HG03460 (cell line): Measurements from ENCODE around the gene EYA2.

Experiments
- ATAC-seq: cut with Tn5 transposase; IDR thresholded peaks from one replicate; pipeline ENCODE4 v1.9.1; 2021; ENCODE audit not compliant: unreplicated experiment

Gene EYA2

DNA sequence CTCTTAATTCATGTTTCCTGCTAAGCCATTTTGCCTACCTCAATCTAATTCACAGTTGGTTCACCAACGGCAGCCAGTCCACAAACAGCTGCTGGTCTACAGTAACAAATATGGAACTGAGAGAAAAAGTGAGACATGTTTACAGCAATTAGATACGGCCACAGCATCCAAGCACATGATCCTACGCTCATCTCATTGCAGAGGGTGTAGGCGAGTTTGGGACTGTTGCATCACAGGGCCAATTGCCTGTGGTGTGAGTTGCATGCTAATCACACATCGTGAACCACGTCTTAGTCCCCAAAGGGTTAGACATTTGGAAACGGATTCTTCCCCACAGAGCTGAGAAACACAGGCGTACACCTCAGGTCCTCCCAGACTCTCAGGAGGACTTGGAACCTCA, 166.9 kb downstream of the EYA2 start:
- ATAC-seq, result no peak

DNA sequence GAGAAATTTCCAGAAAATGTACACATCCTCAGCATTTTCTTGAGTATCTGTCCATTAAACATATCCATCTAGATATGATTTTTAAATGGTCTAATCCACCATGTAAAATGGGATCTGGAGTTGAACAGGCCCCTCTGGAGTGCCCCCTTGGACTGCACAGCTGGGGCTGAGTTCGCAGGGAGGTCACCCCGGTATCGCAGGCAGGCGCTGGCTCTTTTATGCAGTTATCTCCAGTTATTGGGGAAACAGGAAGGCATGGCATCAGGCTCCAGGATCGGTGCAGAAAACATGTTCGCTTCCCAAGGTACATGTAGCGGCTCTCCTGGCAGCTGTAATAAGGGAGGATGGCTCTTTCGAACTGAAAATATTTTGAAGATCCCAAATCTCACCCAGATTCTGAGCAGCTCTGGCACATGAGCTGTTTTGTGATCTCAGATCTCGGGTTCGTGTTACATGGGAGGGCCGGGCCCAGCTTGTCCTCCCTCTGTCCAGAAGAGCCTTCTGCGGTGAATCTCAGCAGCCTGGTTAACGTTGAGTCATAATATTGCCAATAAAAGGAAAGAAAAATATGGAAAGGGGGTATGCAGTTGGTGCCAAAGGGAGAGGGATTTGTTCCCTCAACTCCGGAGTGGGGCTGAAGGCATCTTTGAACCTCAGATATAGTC, 167.7 kb downstream of the EYA2 start:
- ATAC-seq, result no peak

DNA sequence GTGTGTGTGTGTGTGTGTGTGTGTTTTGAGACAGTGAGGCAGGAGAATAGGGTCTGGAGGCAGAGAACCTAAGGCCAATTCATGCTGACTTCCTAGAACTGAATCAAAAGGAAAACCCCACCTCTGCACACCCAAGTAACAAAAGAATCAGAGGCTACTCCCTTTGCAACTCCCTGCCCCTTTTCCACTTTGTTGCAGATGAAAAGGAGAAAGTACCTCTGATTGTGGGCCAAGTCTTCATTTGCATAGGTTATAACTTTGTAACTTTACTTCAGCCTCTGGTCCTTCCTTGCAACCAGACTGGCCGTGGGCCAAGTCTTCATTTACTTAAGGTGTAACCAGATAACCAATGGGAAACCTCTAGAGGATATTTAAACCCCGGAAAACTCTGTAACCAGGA, 168.8 kb downstream of the EYA2 start:
- no peak for ATAC-seq

DNA sequence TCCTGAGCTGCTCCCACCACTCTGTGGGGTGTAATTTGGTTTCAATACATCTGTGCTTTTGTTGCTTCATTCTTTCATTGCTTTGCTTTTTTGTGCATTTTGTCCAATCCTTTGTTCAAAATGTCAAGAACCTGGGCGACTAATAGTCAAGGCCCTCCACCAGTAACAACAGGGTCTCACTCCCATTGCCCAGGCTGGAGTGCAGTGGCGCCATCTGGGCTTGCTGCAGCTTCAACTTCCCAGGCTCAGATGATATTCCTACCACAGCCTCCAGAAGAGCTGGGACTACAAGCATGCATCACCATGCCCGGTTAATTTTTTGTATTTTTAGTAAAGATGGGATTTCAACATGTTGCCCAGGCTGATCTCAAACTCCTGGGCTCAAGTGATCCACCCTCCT, 169.2 kb downstream of the EYA2 start:
- no peak for ATAC-seq

DNA sequence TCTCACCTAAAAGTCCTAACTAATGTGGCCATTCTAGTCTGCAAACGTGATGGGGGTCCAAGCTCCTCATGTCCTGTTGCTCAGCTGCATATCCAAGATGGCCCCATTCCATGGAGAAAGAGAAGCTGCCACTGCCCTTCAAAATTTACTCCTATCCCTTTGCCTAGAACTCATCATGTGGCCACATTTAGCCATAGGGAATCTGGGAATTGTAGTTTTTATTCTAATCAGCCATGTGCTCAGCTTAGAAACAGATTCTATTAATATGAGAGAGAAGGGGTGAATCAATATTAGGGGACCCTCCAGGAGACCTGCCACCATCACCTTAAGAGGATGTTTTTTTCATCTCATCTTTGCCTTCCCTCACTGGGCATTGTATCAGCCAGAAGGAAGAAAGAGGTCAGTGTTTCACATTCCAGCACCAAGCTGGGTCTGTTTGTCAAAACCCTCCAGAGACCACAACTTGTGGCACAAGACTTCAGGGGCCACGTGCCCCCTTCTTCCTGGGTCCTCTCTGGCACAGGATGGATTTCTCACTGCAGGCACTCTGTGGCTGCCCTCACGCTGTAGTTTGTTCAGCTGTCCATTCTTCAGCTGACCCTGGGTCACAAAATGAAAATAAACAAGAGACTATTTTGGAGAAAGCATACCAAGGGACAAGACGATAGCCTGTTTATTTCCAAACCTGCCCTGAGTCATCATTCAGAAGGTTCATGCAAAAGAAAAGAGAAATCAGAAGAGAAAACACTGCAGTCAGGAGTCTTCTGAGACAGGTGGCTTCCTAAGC, 172.0 kb downstream of the EYA2 start:
- ATAC-seq, result no peak

DNA sequence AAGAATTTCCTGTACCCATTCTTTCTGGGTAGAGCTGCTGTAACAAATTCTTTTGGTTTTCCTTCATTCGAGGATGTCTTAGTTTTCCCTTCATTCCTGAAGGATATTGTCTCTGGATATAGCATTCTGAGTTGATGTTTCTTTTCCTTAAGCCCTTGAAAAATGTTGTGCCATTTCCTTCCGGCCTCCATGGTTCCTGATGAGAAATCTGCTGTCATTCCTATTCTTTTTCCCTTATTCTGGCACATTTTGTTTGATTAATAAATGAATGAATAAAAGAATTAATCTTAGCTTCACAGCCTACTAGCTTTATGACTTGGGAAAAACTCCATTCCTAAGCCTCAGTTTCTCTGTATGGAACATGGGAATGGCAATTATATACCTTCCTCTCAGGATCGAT, 173.1 kb downstream of the EYA2 start:
- no peak for ATAC-seq

DNA sequence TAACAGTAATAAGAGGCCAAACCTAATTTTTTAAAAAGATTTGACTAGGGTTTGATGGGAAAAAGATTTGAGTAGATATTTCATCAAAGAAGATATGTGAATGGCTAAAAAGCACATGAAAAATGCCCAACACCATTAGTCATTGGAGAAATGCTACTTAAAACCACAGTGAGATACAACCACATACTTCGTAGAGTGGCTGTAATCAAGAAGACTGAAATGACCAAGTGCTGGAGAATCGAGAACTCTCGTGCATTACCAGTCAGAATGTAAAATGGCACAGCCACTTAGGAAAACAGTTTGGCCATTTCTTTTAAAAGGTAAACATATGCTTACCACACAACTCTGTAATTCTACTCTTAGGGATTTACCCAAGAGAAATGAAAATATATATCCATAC, 175.5 kb downstream of the EYA2 start:
- ATAC-seq, result no peak

DNA sequence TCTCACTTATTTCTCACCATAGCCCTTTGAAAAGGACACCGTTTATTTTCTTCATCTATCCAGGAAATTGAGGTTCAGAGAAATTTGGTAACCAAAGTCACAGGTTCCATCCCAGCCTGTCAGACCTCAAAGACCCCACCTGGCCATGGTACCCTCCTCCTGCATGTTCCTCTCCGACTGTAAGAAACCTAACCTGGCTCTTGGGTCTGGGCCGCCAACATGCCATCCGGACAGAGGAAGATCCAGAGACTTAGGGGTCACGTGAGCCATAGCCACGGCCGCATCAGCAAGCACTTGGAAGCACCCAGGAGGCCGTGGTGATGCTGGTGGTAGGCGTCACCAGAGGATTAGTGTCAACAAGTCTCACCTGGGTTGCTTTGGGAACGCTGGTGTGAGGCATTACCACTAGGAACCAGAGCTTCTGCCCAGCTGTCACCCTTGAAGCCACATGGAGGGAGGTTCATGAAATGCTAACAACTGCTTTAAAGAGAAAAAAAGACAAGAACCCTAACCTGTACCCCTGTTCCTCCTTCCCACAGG, 177.1 kb downstream of the EYA2 start:
- ATAC-seq, result no peak

DNA sequence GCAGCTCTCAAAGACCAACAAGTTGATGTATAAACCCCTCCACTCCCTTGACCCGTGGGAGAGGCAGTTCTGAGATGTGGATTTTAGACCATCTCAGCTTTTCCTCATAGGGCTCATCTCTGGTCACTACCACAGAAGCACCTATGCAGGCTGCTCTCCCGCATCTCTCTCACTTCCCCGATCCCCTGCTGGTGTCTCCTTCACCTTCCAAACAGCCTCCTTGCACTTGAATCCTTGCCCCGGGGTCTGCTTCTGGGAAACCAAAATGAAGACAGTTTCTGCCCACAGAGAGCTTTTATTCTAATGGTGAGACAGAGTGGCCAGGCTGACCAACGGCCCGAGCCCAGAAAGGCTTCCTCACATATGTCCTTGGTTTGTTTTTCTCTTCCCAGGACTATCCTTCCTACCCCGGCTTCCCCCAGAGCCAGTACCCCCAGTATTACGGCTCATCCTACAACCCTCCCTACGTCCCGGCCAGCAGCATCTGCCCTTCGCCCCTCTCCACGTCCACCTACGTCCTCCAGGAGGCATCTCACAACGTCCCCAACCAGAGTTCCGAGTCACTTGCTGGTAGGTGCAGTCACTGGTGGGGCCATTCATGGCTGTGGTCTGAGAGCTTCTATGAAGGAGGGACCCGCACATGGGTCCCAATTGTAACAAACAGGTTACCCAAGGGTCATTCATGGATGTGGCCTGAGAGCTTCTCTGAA, 179.3 kb downstream of the EYA2 start:
- no peak for ATAC-seq

DNA sequence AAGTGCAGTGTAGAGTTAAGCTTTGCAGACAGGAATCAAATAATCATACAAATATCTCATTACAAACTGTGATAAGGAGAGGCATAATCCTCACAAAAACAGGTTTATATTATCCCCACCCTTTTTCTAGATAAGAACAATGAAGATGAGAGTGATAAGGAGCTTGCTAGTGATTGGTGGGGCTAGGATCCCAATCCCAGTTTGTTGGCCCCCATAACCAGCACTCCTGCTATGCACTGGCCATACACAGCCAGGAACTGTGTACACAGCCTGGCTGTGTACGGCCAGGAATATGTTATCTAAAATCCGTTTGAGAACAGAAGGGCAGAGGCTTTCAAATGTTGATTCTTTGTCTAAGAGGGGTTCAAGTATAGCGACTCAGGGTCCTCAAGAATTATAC, 180.6 kb downstream of the EYA2 start:
- no peak for ATAC-seq

DNA sequence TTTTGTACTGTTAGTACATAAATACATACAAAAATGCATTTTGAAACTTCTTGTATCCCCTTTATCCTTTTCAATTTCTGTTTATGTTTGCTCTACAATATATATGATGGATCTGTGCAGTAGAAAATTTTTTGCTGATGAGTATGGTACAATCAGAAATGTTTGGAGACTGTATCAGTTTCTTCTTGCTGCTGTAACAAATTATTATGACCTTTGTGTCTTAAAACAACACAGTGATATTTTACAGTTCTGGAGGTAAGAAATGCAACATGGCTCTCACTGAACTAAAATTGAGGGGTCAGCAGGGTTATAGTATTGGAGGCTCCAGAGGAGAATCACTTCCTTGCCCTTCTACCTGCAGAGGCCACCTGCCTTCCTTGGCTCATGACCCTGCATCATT, 184.4 kb downstream of the EYA2 start:
- ATAC-seq, result no peak

DNA sequence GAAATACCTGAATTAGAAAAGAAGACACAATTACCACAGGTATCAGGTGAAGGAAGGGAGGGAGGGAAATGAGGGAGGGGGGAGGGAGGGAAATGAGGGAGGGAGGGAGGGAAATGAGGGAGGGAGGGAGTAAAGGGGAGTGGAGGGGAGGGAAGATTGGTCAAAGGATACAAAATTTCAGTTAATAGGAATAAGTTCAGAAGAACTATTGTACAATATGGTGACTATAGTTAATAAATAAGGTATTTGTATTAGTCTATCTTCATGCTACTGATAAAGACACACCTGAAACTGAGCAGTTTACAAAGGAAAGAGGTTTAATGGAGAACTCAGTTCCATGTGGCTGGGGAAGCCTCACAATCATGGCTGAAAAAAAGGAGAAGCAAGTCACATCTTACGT, 185.7 kb downstream of the EYA2 start:
- no peak for ATAC-seq

DNA sequence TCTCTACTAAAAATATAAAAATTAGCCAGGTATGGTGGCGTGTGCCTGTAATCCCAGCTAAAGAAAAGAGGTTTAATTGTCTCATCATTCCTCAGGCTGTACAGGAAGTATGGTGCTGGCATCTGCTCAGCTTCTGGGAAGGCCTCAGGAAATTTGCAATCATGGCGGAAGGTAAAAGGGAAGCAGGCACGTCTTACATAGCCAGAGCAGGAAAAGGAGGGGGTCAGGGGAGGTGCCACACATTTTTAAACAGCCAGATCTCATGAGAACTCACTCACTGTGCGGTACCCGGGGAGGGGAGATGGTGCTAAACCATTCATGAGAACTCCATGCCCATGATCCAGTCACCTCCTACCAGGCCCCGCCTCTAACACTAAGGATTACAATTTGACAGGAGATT, 191.7 kb downstream of the EYA2 start:
- no peak for ATAC-seq

DNA sequence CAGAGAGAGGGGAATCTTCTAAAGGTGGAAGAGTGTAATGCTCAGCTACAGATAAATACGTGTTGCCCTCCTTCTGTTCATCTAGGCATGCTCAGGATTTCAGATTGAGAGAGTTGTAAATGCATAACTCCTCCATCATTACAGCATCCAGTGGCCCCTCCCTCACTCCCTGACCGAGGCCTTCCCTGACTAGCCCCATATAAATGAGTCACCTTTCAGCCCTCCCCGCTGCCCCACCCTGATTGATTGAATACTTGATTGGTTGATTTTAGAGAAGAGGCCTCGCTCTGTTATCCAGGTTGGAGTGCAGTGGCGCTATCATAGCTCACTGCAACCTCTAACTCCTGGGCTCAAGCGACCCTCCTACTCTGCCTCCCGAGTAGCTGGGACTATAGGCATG, 193.7 kb downstream of the EYA2 start:
- no peak for ATAC-seq

DNA sequence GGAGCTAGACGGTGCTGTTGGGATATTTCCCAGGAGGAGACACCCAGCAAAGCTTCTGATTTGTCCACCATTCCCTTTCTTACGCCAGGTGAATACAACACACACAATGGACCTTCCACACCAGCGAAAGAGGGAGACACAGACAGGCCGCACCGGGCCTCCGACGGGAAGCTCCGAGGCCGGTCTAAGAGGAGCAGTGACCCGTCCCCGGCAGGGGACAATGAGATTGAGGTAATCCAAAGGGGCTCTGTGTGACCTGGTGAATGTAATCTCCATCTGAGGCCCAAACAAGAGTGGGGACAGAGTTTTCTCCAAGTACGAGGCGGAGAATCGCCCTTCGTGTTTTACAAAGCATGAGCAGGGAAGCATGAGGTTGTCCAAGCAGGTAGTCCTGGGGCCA, 194.5 kb downstream of the EYA2 start:
- ATAC-seq, result no peak

DNA sequence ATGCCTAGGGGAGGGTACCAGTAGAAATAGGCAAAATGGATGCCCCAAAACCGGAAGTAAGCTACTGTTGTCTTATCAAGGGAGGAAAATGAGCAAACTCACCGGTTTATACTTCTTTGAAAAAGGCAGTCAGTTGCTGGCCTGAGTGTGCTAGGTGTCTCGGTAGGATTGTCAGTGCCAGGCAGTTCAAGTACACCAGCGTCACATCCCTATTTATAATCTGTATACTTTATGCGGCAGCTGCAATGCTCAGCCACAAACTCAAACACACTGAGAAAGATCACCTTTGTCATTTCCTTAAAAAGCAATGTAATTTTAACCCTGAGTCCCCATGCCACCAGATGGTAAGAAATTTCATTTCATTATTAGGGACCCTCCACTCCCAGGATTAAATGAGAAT, 196.2 kb downstream of the EYA2 start:
- ATAC-seq, result no peak

DNA sequence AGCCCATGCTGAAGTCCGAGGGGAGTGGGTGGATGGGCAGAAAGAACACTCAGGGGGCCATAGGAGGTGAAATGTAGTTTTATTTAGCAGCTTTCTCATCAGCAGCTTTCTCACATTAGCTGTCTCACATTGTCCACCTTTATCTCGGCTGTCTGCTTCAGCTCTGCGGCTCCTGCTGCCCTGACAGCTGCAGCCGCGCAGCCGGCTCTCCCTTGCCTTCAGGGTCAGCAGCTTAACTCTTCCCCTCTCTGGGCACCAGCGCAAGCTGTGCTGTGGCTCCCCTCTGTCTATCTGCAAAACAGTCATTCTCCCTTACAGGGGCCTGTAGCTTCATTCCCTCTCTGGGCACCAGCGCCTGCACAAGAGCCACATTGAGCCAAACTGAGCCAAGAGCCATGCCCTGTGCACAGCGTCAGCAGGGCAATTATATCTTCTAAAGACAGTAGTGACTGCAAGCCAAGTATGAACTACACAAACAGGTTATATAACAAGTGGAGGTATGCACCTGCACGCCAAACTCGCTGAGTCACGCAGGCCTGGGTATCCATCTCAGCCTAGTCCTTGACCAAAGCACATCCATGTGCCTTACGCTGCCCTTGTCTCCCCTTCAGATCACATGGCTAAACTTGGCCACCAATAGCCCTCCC, 198.8 kb downstream of the EYA2 start:
- ATAC-seq, result no peak

DNA sequence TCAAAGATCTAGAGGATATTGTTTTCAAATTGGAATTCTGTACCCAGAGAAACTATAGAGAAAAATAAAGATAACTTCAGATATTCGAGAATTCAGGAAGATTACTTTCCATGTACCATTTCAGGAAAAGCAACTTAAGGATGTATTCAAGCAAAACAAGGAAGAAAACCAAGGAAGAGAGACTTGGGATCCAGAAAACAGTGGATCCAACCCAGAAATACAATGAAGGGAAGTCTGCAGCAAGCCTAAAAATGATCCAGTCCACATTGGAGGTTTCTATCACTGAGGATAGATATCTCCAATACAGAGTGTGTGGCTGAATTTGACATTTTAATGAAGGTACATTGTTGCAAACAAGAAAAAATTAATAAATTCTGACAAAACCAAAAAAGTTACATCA, 201.0 kb downstream of the EYA2 start:
- no peak for ATAC-seq

DNA sequence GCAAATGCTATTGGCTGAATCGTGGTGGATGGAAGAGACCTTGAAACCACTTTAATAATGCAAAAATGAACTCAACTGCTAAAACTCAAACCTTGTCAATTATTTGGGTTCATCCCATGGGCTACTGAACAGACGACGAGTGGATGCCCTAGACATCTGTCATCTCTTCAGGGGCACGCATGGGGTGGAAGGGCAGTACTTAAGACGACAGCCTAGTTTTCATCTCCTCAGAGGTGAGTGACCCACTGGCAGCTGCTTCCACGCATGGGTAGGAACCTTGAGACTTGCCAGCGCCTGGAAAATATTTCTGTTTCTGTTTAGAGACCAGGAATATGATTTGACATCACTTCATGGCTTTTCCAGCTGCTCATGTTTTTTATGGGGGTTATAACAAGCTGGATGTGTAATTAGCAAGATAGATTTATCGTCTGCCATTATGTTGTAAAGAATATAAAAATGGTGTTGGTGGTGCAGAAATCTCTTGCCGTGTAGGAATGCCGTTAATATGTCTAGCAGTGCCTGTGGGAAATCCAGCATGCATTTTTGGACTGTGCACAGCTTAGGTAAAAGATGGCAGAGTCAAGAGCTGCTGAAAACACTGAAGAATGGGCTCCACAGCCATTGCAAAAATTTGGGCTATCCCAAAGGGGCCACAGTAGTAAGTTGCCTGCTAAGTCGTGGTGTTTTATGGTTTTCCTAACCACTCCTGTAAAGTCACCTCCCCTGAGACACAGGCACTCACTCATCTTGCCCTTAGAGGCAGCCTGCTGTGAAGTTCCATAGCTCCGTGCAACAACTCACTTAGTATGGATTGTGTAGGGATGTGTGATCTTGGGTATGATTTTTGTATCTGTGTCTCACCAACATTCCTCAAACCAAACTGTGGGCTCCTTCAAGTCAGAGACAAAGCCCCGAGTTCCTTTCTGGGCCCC, 203.3 kb downstream of the EYA2 start:
- ATAC-seq, result no peak

DNA sequence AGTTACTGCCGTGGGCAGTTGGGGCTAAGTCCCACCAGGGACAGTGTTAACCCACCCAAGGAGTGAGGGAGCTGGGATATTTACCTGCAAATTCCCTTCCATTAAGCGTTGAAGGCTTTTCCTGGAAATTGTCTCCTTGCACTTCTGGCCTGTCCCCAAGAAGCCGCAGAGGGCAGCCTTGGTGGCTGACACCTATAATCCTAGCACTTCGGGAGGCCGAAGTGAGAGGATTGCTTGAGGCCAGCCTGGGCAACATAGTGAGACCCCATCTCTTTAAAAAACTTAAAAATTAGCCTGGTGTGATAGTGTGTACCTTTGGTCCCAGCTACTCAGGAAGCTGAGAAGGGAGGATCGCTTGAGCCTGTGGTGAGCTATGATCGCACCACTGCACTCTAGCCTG, 204.4 kb downstream of the EYA2 start:
- ATAC-seq, result no peak
